A673 (cell line): ENCODE measurements around the gene GPR160. TPM values are rescaled to one million over a fixed set of nuclear protein-coding genes. Genes with fewer than 3 reads are reported as not detected.

Source experiments
- BruUV-seq: library from RNA; stranded (reverse); fragments of 400-500 nt; replicated peaks from 2 replicates; lab custom pipeline; 2021; lab: Mats Ljungman, UMichigan
- CTCF ChIA-PET: fragments of 300-600 bp; sonication (Branson Sonifier 250); formaldehyde crosslinking; loops from one replicate; lab custom pipeline; 2022; ENCODE audit warnings: antibody characterized with exemption; lab: Charles Lee
- POLR2A ChIA-PET: fragments of 300-600 bp; sonication (Branson Sonifier 250); formaldehyde crosslinking; loops from one replicate; lab custom pipeline; 2022; ENCODE audit warnings: antibody characterized with exemption; ENCODE audit not compliant: low non-redundant PET; lab: Charles Lee
- DNase-seq: peaks from one replicate; pipeline ENCODE4 v3.0.0-alpha.2; 2015; ENCODE audit warnings: low spot score
- H3K27ac ChIP-seq: fragments of 200-600 bp; sonication (generic); 2 replicates; pipeline ENCODE4 v1.5.1; 2016; ENCODE audit warnings: mixed run types, low read depth, mild to moderate bottlenecking, mixed read lengths, antibody characterized with exemption, low read length; ENCODE audit not compliant: poor library complexity, severe bottlenecking
- H3K27me3 ChIP-seq: fragments of 200-600 bp; sonication (generic); replicated peaks from 2 replicates; pipeline ENCODE4 v1.6.1; 2017; ENCODE audit warnings: mixed run types, low read depth, mild to moderate bottlenecking, mixed read lengths, antibody characterized with exemption, low read length; ENCODE audit not compliant: insufficient read depth, poor library complexity
- H3K36me3 ChIP-seq: fragments of 200-600 bp; sonication (generic); 2 replicates; pipeline ENCODE4 v1.6.1; 2016; ENCODE audit warnings: mixed run types, mild to moderate bottlenecking, mixed read lengths, antibody characterized with exemption, low read length; ENCODE audit not compliant: insufficient read depth, poor library complexity, severe bottlenecking
- H3K4me1 ChIP-seq: fragments of 200-600 bp; sonication (generic); 2 replicates; pipeline ENCODE4 v1.6.1; 2017; ENCODE audit warnings: mixed run types, mild to moderate bottlenecking, mixed read lengths, antibody characterized with exemption, low read length; ENCODE audit not compliant: insufficient read depth, poor library complexity, severe bottlenecking
- H3K4me3 ChIP-seq: fragments of 200-600 bp; sonication (generic); 2 replicates; pipeline ENCODE4 v1.5.1; 2016; ENCODE audit warnings: low read depth, mixed run types, mild to moderate bottlenecking, mixed read lengths, low read length; ENCODE audit not compliant: poor library complexity, severe bottlenecking
- H3K9me3 ChIP-seq: fragments of 200-600 bp; sonication (generic); 2 replicates; pipeline ENCODE4 v1.6.1; 2016; ENCODE audit warnings: mixed run types, low read depth, mild to moderate bottlenecking, mixed read lengths, antibody characterized with exemption, low read length; ENCODE audit not compliant: poor library complexity, severe bottlenecking
- EZH2 ChIP-seq: fragments of 200-600 bp; sonication (generic); IDR thresholded peaks from 2 replicates; pipeline ENCODE4 v1.6.1; 2017; ENCODE audit warnings: borderline replicate concordance, low read depth, mild to moderate bottlenecking, mixed read lengths, antibody characterized with exemption, low read length; ENCODE audit not compliant: poor library complexity, severe bottlenecking
- intact Hi-C: fragments of 100-400 bp; cut with micrococcal nuclease; formaldehyde crosslinking; loops from one replicate; pipeline ENCODE4 v1.10.0; 2022; ENCODE audit not compliant: unreplicated experiment
- total RNA-seq: library from RNA; stranded (reverse); gene quantifications from 2 replicates; pipeline ENCODE4 v1.2.3, GENCODE V29; 2021
- TF ChIP-seq, protein P1 (sequence below): fragments of 300-800, 200-600 bp; sonication (generic); conservative IDR thresholded peaks from 2 replicates; pipeline ENCODE4 v1.5.1; 2017; ENCODE audit warnings: low read depth, mild to moderate bottlenecking, antibody characterized with exemption, low read length, moderate library complexity, mixed read lengths

The GPR160 gene
- total RNA-seq, 1 experiment from 2014 or later, result 11.2 TPM

DNA sequence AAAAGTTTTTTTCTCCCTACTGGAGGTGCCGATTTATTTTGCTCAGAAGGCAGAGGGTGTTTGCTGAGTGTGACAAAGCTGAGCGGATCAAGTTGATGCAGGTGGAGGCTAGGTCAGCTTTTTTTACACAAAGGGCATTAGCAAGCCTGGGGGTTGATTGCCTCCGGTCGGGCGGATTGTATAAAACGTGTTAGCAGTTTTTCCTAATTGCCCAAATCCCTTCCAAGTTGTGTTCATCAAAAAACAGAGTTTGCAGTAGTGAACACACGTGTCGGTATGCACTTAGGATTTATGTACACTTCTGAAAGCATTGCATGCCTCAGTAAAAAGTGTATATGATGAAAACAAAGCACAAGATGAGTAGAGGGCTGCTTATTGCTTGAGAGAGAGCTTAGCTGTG lies 2.6 kb downstream of the GPR160 start:
- H3K27me3 ChIP-seq, result no peaks in the 10 kb centered on the region
- ChIA-PET CTCF (no interaction called here), POLR2A (no interaction called here)
- TF ChIP-seq, protein P1, sequence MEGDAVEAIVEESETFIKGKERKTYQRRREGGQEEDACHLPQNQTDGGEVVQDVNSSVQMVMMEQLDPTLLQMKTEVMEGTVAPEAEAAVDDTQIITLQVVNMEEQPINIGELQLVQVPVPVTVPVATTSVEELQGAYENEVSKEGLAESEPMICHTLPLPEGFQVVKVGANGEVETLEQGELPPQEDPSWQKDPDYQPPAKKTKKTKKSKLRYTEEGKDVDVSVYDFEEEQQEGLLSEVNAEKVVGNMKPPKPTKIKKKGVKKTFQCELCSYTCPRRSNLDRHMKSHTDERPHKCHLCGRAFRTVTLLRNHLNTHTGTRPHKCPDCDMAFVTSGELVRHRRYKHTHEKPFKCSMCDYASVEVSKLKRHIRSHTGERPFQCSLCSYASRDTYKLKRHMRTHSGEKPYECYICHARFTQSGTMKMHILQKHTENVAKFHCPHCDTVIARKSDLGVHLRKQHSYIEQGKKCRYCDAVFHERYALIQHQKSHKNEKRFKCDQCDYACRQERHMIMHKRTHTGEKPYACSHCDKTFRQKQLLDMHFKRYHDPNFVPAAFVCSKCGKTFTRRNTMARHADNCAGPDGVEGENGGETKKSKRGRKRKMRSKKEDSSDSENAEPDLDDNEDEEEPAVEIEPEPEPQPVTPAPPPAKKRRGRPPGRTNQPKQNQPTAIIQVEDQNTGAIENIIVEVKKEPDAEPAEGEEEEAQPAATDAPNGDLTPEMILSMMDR, result no peak
- no peak for TF ChIP-seq EZH2
- intact Hi-C loops, result loop anchor here (10.0 kb wide), 1 partner anchor 176 kb away; the partner anchor contains the start of gene LRRC31
- no peaks in the 10 kb centered on the region for H3K4me1 ChIP-seq
- no peaks in the 10 kb centered on the region for H3K36me3 ChIP-seq
- no peak for DNase-seq
- H3K9me3 ChIP-seq, result no peaks in the 10 kb centered on the region
- BruUV-seq, result TSS peak; percentile 21
- no peak overlapping the region for H3K4me3 ChIP-seq
- H3K27ac ChIP-seq, result no peak overlapping the region

DNA sequence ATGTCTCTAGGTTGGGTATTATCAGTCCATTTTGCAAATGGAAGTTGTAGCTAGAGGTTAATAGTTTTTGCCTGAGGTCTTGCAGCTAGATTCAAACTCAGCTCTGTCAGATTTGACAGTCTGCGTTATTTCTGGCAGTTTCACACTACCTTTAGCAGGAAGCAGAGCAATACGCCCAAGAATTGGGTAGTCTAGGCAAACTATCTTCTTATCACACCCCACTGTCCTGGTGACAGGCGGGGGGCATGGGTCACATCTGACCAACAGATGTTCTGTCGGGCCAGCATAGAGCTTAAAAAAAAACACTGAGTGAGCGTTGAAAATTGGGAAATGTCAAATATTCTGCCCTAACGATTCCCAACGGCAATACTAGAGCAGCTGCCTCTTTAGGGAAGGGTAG lies 5.7 kb downstream of the GPR160 start:
- no TSS peak for BruUV-seq
- no peak for TF ChIP-seq EZH2
- TF ChIP-seq, protein P1, result no peak
- Histone ChIP-seq H3K27ac (no peak overlapping the region), H3K4me1 (no peaks in the 10 kb centered on the region), H3K9me3 (no peaks in the 10 kb centered on the region), H3K36me3 (no peaks in the 10 kb centered on the region), H3K27me3 (no peaks in the 10 kb centered on the region), H3K4me3 (no peak overlapping the region)
- DNase-seq, result no peak
- ChIA-PET CTCF (no interaction called here), POLR2A (no interaction called here)
- intact Hi-C loops, result loop anchor here (10.0 kb wide), 1 partner anchor 179 kb away; the partner anchor contains the start of gene LRRC31

DNA sequence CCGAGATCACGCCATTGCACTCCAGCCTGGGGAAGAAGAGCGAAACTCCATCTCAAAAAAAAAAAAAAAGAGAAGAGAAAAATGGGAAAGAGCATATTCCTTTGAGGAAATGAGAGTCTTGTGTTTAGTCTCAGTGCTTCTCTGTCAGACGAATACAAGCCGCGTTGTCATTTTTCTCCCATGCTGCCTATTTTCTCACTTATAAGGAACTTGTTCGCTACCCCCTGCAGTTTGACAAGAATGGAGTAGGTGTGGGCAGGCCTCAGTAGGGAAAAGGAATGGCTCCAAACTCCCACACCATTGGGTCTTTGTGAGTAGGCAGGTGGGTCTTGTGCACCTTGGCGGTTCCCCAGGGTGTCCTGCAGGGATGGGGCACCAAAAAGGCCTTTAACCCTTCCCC lies 6.5 kb downstream of the GPR160 start:
- no peaks in the 10 kb centered on the region for H3K9me3 ChIP-seq

More for the DNA sequence above, 6.5 kb downstream of the GPR160 start:
- Histone ChIP-seq H3K27ac (no peak overlapping the region), H3K4me1 (no peaks in the 10 kb centered on the region), H3K27me3 (no peaks in the 10 kb centered on the region), H3K36me3 (no peaks in the 10 kb centered on the region), H3K4me3 (no peak overlapping the region)
- CTCF ChIA-PET, result interaction anchor here (0.6 kb wide), 1 partner anchor 181 kb away, joined by 3 read pairs; no protein-coding TSS in a partner anchor
- TF ChIP-seq EZH2, result no peak
- TF ChIP-seq, protein P1, result no peak
- DNase-seq, result no peak
- BruUV-seq, result no TSS peak
- POLR2A ChIA-PET, result no interaction called here
- intact Hi-C loops, result loop anchor here (10.0 kb wide), 1 partner anchor 179 kb away; the partner anchor contains the start of gene LRRC31
